Thyroid gland (tissue), 4 donors: Measurements from ENCODE around the gene GP9. TPM values are rescaled to one million over a fixed set of nuclear protein-coding genes. Genes with fewer than 3 reads are reported as not detected.

ENCODE experiments used
- DNase-seq, 2 donors: peaks; one replicate each; pipeline ENCODE4 v3.0.0-alpha.2; 2019
- H3K27ac ChIP-seq, 3 donors: fragments of 200-600 bp; sonication (generic); 1 replicate in 2 of 3; 2 replicates in 1 of 3; pipeline ENCODE4 v1.5.1; 2016 to 2019; ENCODE audit warnings: mild to moderate bottlenecking in 1 of 3, moderate library complexity in 1 of 3
- H3K27me3 ChIP-seq: fragments of 200-600 bp; sonication (generic); one replicate; pipeline ENCODE4 v1.5.1; 2019
- H3K36me3 ChIP-seq, 2 donors: fragments of 200-600 bp; sonication (generic); one replicate each; pipeline ENCODE4 v1.5.1; 2016 to 2019
- H3K4me1 ChIP-seq, 2 donors: fragments of 200-600 bp; sonication (generic); one replicate each; pipeline ENCODE4 v1.5.1; 2017 to 2019
- H3K4me3 ChIP-seq, 3 donors: fragments of 200-600 bp; sonication (generic); replicated peaks in 1 of 3; 1 replicate in 2 of 3; 2 replicates in 1 of 3; pipeline ENCODE4 v1.5.1; 2016; ENCODE audit warnings: mild to moderate bottlenecking in 1 of 3
- H3K9me3 ChIP-seq: fragments of 200-600 bp; sonication (generic); one replicate; pipeline ENCODE4 v1.5.1; 2017
- POLR2A ChIP-seq, 2 donors: fragments of 450-650 bp; IDR thresholded peaks; one replicate each; pipeline ENCODE4 v1.6.1; 2017; ENCODE audit warnings: antibody characterized with exemption in 2 of 2, mild to moderate bottlenecking in 2 of 2, moderate library complexity in 1 of 2
- WGBS, 2 donors: methylation state at CpG; one replicate each; pipeline ENCODE4 v1.1.5; 2017; 5-methylcytosine and 5-hydroxymethylcytosine counted together
- intact Hi-C: fragments of 100-400 bp; cut with DNase I; formaldehyde crosslinking; loops from one replicate; pipeline ENCODE4 v1.15.1; 2023
- total RNA-seq, 4 donors: library from RNA; depleted of rRNA; stranded (reverse); fragments of >200 nt; gene quantifications; one replicate each; pipeline ENCODE4 v1.2.3, GENCODE V29; 2016
- TF ChIP-seq, protein P1 (sequence below), 6 experiments: fragments of 200-600 bp in 3 of 6; fragments of 450-650 bp in 3 of 6; sonication (generic) in 3 of 6; IDR thresholded peaks; one replicate each; pipeline ENCODE4 v1.5.1; 2016 to 2019; ENCODE audit warnings: antibody characterized with exemption in 6 of 6, mild to moderate bottlenecking in 2 of 6, inconsistent platforms in 1 of 6, moderate library complexity in 1 of 6

GP9 gene
- total RNA-seq, result not detected

DNA sequence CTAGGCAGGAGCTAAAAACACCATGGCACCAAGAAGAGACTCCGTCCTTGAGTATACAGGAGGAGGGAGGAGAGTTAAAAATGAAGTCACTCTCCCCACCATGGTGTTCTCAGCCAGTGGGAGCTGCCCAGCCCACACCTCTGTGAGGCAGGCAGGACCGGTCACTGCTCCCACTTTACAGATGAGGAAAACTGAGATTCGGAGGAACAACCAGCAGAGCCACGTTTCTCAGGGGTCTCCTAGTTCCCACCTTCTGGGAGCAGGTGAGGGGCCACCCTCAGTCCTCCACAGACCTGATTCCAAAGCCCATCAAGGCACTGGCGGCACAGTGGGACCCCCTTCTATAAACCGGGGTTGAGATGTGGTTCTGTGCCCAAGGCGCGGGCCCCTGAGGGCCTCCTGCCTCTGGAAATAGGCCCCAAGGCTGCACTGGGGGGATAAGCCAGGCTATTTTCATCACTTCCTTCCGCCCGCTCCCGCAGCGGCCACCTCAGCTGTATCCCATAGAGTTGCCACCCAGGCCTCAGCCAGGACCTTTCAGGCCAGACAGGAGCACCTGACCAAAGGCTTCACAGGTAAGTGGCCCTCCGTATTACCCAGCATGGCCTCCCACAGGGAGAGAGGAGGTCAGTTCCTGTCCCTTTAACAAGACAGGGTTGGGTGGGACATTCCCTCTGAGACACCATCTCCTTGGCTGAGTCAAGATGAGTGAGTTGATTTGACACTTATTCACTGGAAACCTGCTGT lies at the start of gene GP9:
Gene GP9 (plus strand): TSS at position 504 of the 747 bp plus-strand sequence. CDS start 961 bp downstream, outside the sequence.
- Histone ChIP-seq H3K27ac (no peak within 1 kb of the TSS), H3K27me3 (no peaks in the 10 kb centered on the region), H3K9me3 (no peaks in the 10 kb centered on the region), H3K36me3 (no peaks in the 10 kb centered on the region), H3K4me3 (no peak within 1 kb of the TSS), H3K4me1 (peaks cover 11 to 18% of the 10 kb centered on the region in 2 donors)
- no peak for DNase-seq
- 75 to 92% methylated on average over 12 to 13 of the region's 13 CpGs for WGBS, 2 donors
- TF ChIP-seq, protein P1, sequence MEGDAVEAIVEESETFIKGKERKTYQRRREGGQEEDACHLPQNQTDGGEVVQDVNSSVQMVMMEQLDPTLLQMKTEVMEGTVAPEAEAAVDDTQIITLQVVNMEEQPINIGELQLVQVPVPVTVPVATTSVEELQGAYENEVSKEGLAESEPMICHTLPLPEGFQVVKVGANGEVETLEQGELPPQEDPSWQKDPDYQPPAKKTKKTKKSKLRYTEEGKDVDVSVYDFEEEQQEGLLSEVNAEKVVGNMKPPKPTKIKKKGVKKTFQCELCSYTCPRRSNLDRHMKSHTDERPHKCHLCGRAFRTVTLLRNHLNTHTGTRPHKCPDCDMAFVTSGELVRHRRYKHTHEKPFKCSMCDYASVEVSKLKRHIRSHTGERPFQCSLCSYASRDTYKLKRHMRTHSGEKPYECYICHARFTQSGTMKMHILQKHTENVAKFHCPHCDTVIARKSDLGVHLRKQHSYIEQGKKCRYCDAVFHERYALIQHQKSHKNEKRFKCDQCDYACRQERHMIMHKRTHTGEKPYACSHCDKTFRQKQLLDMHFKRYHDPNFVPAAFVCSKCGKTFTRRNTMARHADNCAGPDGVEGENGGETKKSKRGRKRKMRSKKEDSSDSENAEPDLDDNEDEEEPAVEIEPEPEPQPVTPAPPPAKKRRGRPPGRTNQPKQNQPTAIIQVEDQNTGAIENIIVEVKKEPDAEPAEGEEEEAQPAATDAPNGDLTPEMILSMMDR (IDR thresholded peaks at IDR 0.05), result no peak
- TF ChIP-seq POLR2A (IDR thresholded peaks at IDR 0.05), result no peak
- intact Hi-C loops, result no loop called here

- H3K27ac ChIP-seq, result no peak overlapping the region
- no peaks in the 10 kb centered on the region for H3K36me3 ChIP-seq
- WGBS, 2 donors, result 97% methylated on average over 3 of the region's 3 CpGs
- no peaks in the 10 kb centered on the region for H3K27me3 ChIP-seq
- intact Hi-C loops, result no loop called here
- H3K4me1 ChIP-seq, result peaks cover 0 to 30% of the 10 kb centered on the region in 2 donors
- no peaks in the 10 kb centered on the region for H3K9me3 ChIP-seq
- no peak overlapping the region for H3K4me3 ChIP-seq
- no peak for DNase-seq
- TF ChIP-seq, protein P1 (IDR thresholded peaks at IDR 0.05), result no peak
- TF ChIP-seq POLR2A (IDR thresholded peaks at IDR 0.05), result no peak
These were observed 47.1 kb upstream of the GP9 start for GRCh38 chr3:129013491-129013891.

GRCh38 chr3:129014148-129014547 lies 46.4 kb upstream of the GP9 start:
- Histone ChIP-seq H3K27me3 (no peaks in the 10 kb centered on the region), H3K36me3 (no peaks in the 10 kb centered on the region), H3K9me3 (no peaks in the 10 kb centered on the region), H3K4me1 (peaks cover 0 to 30% of the 10 kb centered on the region in 2 donors), H3K4me3 (no peak overlapping the region), H3K27ac (peak overlapping the region in 1 of 3 donors; percentile 68)
- 71 to 78% methylated on average over 13 of the region's 13 CpGs for WGBS, 2 donors
- intact Hi-C loops, result no loop called here
- TF ChIP-seq, protein P1 (IDR thresholded peaks at IDR 0.05), result no peak
- TF ChIP-seq POLR2A (IDR thresholded peaks at IDR 0.05), result no peak
- DNase-seq, result no peak

GRCh38 chr3:129014793-129015345 lies 45.7 kb upstream of the GP9 start:
- Histone ChIP-seq H3K27ac (peak overlapping the region; percentile 30 to 68 (median 49)), H3K27me3 (no peaks in the 10 kb centered on the region), H3K4me1 (peaks cover 0 to 30% of the 10 kb centered on the region in 2 donors), H3K4me3 (no peak overlapping the region), H3K9me3 (no peaks in the 10 kb centered on the region), H3K36me3 (no peaks in the 10 kb centered on the region)
- 74 to 76% methylated on average over 8 to 9 of the region's 9 CpGs for WGBS, 2 donors
- TF ChIP-seq POLR2A (IDR thresholded peaks at IDR 0.05), result no peak
- TF ChIP-seq, protein P1 (IDR thresholded peaks at IDR 0.05), result no peak
- intact Hi-C loops, result no loop called here
- DNase-seq, result no peak
